Measurements from ENCODE around the gene TMEM9B.
"Not testable (repeated sequence)": the region's sequence is repeated elsewhere in the genome, so short reads cannot be mapped to it uniquely, and the experiment has no call there.

Gene TMEM9B

GRCh38 chr11:8964324-8965320 is at the start of gene TMEM9B:
TSS of gene TMEM9B (minus strand) at chr11:8964442. CDS start at chr11:8964313, 129 bp downstream.
- DNase-seq (ENCODE audit: low spot score): peak; percentile 92

GRCh38 chr11:9013373-9013772 is 49.1 kb upstream of the TMEM9B start:
- no peak for DNase-seq (ENCODE audit: low spot score)

DNA sequence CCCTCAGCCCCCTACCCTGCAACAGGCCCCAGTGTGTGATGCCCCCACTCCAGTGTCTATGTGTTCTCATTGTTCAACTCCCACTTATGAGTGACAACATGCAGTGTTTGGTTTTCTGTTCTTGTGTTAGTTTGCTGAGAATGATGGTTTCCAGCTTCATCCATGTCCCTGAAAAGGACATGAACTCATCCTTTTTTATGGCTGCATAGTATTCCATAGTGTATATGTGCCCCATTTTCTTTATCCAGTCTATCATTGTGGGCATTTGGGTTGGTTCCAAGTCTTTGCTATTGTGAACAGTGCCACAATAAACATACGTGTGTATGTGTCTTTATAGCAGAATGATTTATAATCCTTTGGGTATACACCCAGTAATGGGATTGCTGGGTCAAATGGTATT is 45.3 kb upstream of the TMEM9B start:
- not testable (repeated sequence) for DNase-seq (ENCODE audit: low spot score)

GRCh38 chr11:9008661-9009060 is 44.4 kb upstream of the TMEM9B start:
- no peak for DNase-seq (ENCODE audit: low spot score)

DNA sequence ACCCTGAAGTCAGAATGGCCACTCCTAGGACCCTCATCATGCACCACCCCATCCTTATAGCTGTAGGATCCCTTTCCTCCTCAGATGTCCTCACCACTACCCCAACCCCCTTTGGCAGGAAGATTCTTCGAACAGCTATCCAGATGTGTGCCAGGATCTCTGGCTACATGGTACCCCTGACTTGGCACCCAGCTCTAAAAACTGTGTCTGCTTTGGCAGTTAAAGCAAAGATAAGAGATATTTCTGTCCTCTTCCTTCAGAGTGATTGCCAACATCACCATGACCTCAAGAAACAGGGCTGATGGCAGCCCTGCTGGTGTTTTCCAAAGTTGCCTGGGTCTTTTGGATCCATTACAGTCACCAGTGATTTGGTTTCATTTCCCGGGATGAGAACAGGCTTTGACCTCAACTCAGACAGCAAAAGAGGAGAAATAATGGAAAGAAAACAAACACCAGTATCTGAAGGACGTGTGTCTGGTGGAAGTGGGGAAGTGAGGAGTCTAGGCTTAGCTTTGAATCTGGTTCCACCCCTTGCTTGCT is 43.8 kb upstream of the TMEM9B start:
- no peak for DNase-seq (ENCODE audit: low spot score)

GRCh38 chr11:9005087-9005486 is 40.8 kb upstream of the TMEM9B start:
- DNase-seq (ENCODE audit: low spot score): no peak

- DNase-seq (ENCODE audit: low spot score): no peak
Observed at GRCh38 chr11:9004183-9004926, 40.1 kb upstream of the TMEM9B start.

DNA sequence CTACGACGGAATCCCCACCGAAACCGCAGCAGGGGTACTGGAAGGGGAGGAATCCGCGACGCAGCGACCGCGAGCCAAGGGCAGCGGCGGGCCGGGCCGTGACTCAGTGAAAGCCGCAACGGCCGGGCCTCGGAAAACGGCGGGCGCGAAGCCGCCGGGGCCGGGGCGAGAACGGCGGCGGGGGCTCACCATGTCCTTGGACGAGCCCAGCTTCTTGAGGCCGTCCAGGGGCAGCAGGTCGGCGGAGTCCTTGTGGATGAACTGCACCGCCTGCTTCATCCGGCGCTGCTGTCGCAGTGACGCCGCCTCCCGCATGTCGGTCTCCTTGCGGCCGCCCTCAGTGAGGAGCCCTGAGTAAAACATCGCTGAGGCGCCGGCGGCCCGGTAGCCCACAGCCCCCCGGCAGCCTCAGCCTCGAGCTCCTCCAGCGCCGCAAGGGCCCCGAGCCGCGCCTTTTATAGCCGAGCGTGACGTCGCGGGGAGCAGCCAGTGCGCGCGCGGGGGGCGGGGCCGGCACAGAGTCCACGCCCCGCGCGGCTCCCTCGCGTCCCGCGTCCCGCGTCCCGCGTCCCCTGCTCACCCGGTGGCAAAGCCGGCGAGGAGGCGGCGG is 39.4 kb upstream of the TMEM9B start, which contains the start of gene NRIP3:
NRIP3 (minus strand) TSS at position 429 of the 610 bp plus-strand sequence; CDS start at position 363, 66 bp downstream.
- peak; percentile 81 for DNase-seq (ENCODE audit: low spot score)

GRCh38 chr11:9002920-9003572 is 38.8 kb upstream of the TMEM9B start:
- no peak for DNase-seq (ENCODE audit: low spot score)

DNA sequence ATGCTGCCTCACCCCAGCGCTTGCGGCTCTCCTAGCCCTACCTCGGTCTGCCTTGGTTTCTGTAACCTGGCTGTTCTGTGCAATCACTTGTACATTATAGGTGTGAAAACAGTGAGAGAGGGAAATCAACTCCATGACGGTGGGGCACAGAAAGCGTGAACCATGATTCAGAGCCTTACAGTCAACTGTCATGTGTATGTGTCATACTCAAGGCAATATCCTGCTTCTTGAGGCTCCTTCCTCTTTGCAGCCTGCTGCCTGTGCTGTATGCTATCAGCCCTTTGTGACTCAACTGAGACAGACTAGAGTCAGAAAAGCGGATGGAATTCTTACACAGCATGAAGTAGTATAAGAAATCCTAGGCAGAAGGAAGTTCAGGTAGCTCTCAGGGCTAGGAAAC is 37.5 kb upstream of the TMEM9B start:
- DNase-seq (ENCODE audit: low spot score): no peak

DNA sequence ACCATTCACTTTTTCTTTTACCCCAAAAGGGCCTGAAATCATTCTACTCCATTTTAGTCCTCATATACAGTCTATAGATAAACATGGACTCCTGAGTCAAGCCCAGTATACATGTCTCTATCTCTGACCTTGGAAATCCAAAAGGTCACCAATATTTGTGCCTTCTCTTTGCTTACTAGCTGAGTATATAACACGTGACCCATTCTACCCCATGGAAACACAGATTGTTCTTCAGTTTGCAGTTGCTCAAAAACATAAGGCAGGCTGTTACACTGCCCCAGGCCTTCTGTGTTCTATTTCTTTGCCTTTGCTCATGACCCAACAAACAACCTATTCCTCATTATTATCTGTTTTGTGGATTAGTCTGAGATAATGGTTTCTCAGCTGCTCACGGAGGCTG is 33.8 kb upstream of the TMEM9B start:
- no peak for DNase-seq (ENCODE audit: low spot score)

- DNase-seq (ENCODE audit: low spot score): no peak
Observed at GRCh38 chr11:8997451-8997850, 33.2 kb upstream of the TMEM9B start.

DNA sequence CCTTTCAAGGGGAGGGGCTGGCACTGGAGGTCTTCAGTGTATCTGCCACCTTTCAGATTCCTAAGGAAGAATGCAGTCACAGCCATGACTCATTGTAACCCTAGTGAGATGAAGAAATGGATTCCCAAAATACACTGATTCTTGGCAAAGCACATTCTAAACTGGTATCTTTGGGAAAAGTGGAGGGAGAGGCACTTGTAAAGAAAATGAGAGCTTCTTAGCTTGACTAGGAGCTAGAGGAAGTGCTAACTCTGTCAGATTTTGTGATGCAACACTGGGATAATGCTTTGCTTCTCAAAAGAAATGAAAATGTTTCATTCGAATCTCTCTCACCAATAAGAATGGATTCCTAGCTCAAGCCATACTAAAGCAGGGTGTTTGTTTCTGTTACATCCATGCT is 25.2 kb upstream of the TMEM9B start:
- DNase-seq (ENCODE audit: low spot score): no peak

GRCh38 chr11:8988329-8989234 is 24.3 kb upstream of the TMEM9B start:
- DNase-seq (ENCODE audit: low spot score): no peak

GRCh38 chr11:8987446-8987845 is 23.2 kb upstream of the TMEM9B start:
- no peak for DNase-seq (ENCODE audit: low spot score)

DNA sequence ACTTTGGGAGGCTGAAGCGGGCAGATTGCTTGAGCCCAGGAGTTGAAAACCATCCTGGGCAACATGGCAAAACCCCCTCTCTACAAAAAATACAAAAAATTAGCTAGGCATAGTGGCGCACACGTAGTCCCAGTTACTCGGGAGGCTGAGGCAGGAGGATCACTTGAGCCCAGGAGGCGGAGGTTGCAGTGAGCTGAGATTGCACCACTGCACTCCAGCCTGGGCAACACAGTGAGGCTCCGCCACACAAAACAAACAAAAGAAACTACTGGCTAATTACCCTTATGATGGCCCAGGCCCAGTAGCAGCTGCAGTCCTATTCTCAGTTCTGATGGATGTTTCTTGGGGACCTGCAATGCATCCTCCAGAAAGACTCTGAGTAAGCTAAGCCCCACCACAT is 22.5 kb upstream of the TMEM9B start:
- DNase-seq (ENCODE audit: low spot score): not testable (repeated sequence)

DNA sequence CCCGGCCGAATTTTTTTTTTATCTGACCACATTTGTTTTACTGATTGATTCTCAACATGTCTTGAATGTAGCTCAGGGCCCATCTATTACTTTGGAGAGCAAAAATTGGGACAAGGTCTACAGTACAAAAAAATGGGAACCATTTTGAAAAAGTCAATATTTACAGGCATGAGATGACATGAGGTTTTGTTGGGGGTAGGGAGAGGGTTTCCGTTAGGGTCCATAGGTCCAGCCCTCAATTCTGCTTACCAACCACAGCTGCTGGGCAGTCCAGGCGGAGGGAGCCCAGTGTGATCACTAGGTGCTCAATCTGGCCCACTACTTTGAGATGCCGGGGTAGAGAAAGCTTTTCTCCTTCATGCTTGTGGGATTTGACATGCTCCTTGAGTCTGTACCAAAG is 21.2 kb upstream of the TMEM9B start:
- no peak for DNase-seq (ENCODE audit: low spot score)

DNA sequence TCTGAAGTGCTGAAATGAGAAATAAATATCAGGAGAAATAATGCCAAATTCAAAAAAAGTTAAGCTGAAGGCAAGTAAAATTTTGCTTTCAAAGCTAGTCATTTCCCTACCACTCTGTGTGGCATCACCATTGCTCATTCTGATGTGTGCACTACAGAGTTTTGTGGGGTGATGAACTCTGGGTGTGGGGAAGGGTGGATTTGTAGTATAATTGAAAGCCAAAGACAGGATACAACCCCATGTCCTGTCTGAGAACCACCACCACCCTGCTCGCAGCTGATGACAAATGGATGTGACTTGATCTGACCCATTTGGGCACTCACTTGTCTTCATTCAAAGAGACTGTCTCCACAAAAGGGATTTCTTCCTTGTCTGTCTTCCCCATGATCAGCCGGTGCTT is 19.3 kb upstream of the TMEM9B start:
- no peak for DNase-seq (ENCODE audit: low spot score)

DNA sequence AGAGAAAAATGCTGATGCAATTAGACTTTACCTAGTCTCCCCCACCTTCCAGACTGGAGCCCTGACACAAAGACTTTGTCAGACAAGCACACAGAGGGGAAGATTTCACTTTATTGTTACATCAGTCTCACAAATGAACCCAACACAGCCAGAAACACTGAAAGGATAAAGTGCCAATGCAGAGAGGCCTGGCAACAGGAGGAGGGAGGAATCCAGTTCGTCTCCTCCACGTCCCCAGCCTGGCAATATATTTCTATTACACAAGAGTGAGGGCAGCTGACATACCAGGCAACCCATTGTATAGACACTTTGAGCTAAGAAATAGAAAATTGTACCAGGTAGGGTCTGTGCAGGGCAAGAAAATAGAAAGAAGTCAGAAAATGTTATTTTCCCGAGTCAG is 16.2 kb upstream of the TMEM9B start:
- no peak for DNase-seq (ENCODE audit: low spot score)

DNA sequence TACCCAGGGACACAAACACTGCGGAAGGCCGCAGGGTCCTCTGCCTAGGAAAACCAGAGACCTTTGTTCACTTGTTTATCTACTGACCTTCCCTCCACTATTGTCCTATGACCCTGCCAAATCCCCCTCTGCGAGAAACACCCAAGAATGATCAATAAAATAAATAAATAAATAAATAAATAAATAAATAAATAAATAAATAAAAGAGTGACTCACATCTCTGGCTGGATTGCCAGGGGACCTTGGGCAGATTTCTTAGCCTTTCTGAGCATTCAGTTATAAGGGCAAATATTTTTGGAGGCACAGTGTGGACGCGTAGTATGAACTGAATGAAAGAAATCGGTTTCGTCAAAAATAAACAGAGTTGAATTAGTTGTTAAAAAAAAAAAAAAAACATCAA is 15.1 kb upstream of the TMEM9B start:
- DNase-seq (ENCODE audit: low spot score): not testable (repeated sequence)

DNA sequence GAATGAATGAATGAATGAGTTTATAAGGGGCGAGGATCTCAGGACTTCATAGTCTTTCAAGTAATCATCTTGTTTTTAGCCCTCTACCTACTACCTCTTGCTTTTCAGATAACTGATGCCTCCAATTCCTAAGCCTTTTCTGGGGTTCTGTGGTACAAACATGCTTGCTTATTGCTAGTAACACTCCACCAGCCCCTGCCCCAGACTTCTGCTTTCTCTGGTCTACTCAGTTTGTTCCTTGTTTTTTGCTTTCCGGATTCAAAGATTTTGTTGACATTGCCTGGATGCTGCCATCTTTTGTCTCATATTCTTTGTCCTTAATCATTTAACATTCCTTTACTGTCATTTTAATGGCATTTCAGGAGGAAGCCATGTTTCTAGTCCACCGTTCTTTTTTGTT is 8.9 kb upstream of the TMEM9B start:
- DNase-seq (ENCODE audit: low spot score): no peak

Data from left forelimb (tissue), 1 donor.